LHCN-M2 (cell line): ENCODE data around the gene SH3RF2. TPM values are rescaled to one million over a fixed set of nuclear protein-coding genes. Genes with fewer than 3 reads are reported as not detected.
"Not testable (repeated sequence)": the region's sequence is repeated elsewhere in the genome, so short reads cannot be mapped to it uniquely, and the experiment has no call there.

Experiments
- DNase-seq: peaks from one replicate; pipeline ENCODE4 v3.0.0-alpha.2; 2012; ENCODE audit warnings: low read depth
- total RNA-seq: library from RNA; depleted of rRNA; stranded (reverse); fragments of >200 nt; gene quantifications from 2 replicates; pipeline ENCODE4 v1.2.3, GENCODE V29; 2014; rRNA removed

Gene SH3RF2
- total RNA-seq, 1 experiment from 2014 or later, result 1.9 TPM

GRCh38 chr5:146079695-146080373 is 143.5 kb downstream of the SH3RF2 start:
- peak; percentile 45 for DNase-seq

GRCh38 chr5:146081556-146081955 is 145.2 kb downstream of the SH3RF2 start:
- no peak for DNase-seq

- no peak for DNase-seq
These were observed 146.4 kb downstream of the SH3RF2 start for GRCh38 chr5:146082798-146083197.

- DNase-seq, result no peak
These were observed 148.0 kb downstream of the SH3RF2 start for GRCh38 chr5:146084376-146084775.

- DNase-seq, result peak; percentile 54
These were observed 151.7 kb downstream of the SH3RF2 start for GRCh38 chr5:146088098-146088497.

GRCh38 chr5:146089287-146089686 is 152.9 kb downstream of the SH3RF2 start:
- DNase-seq, result no peak

GRCh38 chr5:146091881-146092280 is 155.5 kb downstream of the SH3RF2 start:
- DNase-seq, result no peak

GRCh38 chr5:146098047-146098446 is 161.7 kb downstream of the SH3RF2 start:
- no peak for DNase-seq

- no peak for DNase-seq
These were observed 165.3 kb downstream of the SH3RF2 start for GRCh38 chr5:146101646-146102045.

- no peak for DNase-seq
These were observed 167.2 kb downstream of the SH3RF2 start for GRCh38 chr5:146103594-146103993.

GRCh38 chr5:146105477-146105876 is 169.1 kb downstream of the SH3RF2 start, which contains the start of gene PLAC8L1:
Gene PLAC8L1 (minus strand): TSS chr5:146105577. CDS start chr5:146104311, 1,266 bp downstream.
- DNase-seq, result no peak

GRCh38 chr5:146107901-146108300 is 171.5 kb downstream of the SH3RF2 start:
- DNase-seq, result no peak

GRCh38 chr5:146108870-146109269 is 172.5 kb downstream of the SH3RF2 start:
- not testable (repeated sequence) for DNase-seq

GRCh38 chr5:146109379-146109778 is 173.0 kb downstream of the SH3RF2 start:
- no peak for DNase-seq

- DNase-seq, result no peak
These were observed 175.0 kb downstream of the SH3RF2 start for GRCh38 chr5:146111409-146111808.

GRCh38 chr5:146112476-146112875 is 176.1 kb downstream of the SH3RF2 start:
- no peak for DNase-seq

Other genes with a start within 250 kb of the SH3RF2 start
- 9.8 and 11.0 TPM in 2 replicates for gene PRELID2, start 101.2 kb upstream of the SH3RF2 start, total RNA-seq
- gene GRXCR2, start 63.6 kb upstream of the SH3RF2 start, total RNA-seq, result not detected in 2 replicates
- not detected in 2 replicates for gene PLAC8L1, start 169.0 kb downstream of the SH3RF2 start, total RNA-seq
- 76.7 and 90.0 TPM in 2 replicates for gene LARS1, start 246.1 kb downstream of the SH3RF2 start, total RNA-seq